ENCODE measurements around the gene RBM47.
"Not testable (repeated sequence)": the region's sequence is repeated elsewhere in the genome, so short reads cannot be mapped to it uniquely, and the experiment has no call there.

GRCh38 chr4:40545487-40545886 lies 84.2 kb downstream of the RBM47 start:
- not testable (repeated sequence) for TF ChIP-seq EZH2 (IDR thresholded peaks at IDR 0.05; ENCODE audit: low read length, missing control alignments)
- TF ChIP-seq, protein P1, sequence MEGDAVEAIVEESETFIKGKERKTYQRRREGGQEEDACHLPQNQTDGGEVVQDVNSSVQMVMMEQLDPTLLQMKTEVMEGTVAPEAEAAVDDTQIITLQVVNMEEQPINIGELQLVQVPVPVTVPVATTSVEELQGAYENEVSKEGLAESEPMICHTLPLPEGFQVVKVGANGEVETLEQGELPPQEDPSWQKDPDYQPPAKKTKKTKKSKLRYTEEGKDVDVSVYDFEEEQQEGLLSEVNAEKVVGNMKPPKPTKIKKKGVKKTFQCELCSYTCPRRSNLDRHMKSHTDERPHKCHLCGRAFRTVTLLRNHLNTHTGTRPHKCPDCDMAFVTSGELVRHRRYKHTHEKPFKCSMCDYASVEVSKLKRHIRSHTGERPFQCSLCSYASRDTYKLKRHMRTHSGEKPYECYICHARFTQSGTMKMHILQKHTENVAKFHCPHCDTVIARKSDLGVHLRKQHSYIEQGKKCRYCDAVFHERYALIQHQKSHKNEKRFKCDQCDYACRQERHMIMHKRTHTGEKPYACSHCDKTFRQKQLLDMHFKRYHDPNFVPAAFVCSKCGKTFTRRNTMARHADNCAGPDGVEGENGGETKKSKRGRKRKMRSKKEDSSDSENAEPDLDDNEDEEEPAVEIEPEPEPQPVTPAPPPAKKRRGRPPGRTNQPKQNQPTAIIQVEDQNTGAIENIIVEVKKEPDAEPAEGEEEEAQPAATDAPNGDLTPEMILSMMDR (conservative IDR thresholded peaks at IDR 0.05 in 1 of 2, IDR thresholded peaks at IDR 0.05 in 1 of 2; ENCODE audit: low read depth in 1 of 2, low read length in 2 of 2), result not testable (repeated sequence)
